ENCODE results near the gene PTPRJ.

DNA sequence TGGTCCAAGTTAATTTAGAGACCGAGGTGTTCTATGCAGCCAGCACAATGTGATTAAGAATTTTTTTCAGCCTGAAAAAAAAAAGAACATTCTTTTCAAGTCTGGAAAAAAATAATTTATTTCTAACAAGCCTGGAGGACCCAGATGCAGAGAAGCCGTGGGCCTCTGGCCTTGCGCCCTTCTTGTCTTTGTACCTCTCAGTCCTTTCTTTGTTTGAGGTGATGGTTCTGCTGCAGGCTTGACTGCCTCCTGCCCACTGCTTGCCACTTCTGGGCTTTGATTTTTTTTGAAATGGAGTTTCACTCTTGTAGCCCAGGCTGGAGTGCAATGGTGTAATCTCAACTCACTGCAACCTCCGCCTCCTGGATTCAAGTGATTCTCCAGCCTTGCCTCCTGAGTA, 7.2 kb upstream of the PTPRJ start:
- TF ChIP-seq, protein P1, sequence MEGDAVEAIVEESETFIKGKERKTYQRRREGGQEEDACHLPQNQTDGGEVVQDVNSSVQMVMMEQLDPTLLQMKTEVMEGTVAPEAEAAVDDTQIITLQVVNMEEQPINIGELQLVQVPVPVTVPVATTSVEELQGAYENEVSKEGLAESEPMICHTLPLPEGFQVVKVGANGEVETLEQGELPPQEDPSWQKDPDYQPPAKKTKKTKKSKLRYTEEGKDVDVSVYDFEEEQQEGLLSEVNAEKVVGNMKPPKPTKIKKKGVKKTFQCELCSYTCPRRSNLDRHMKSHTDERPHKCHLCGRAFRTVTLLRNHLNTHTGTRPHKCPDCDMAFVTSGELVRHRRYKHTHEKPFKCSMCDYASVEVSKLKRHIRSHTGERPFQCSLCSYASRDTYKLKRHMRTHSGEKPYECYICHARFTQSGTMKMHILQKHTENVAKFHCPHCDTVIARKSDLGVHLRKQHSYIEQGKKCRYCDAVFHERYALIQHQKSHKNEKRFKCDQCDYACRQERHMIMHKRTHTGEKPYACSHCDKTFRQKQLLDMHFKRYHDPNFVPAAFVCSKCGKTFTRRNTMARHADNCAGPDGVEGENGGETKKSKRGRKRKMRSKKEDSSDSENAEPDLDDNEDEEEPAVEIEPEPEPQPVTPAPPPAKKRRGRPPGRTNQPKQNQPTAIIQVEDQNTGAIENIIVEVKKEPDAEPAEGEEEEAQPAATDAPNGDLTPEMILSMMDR (IDR thresholded peaks at IDR 0.05), result no peak
- TF ChIP-seq POLR2A (IDR thresholded peaks at IDR 0.05), result no peak
